B cell (primary cell): ENCODE measurements around the gene NYNRIN.

Experiments used
- EZH2 ChIP-seq: IDR thresholded peaks from 2 replicates; pipeline ENCODE4 v1.6.1; 2012; ENCODE audit warnings: borderline replicate concordance, low read depth, mild to moderate bottlenecking, moderate library complexity, low read length; ENCODE audit not compliant: insufficient read depth, poor library complexity, severe bottlenecking
- TF ChIP-seq, protein P1 (sequence below): fragments of 200-600 bp; IDR thresholded peaks from one replicate; pipeline ENCODE4 v1.8.0; 2022; ENCODE audit warnings: antibody characterized with exemption, mild to moderate bottlenecking

DNA sequence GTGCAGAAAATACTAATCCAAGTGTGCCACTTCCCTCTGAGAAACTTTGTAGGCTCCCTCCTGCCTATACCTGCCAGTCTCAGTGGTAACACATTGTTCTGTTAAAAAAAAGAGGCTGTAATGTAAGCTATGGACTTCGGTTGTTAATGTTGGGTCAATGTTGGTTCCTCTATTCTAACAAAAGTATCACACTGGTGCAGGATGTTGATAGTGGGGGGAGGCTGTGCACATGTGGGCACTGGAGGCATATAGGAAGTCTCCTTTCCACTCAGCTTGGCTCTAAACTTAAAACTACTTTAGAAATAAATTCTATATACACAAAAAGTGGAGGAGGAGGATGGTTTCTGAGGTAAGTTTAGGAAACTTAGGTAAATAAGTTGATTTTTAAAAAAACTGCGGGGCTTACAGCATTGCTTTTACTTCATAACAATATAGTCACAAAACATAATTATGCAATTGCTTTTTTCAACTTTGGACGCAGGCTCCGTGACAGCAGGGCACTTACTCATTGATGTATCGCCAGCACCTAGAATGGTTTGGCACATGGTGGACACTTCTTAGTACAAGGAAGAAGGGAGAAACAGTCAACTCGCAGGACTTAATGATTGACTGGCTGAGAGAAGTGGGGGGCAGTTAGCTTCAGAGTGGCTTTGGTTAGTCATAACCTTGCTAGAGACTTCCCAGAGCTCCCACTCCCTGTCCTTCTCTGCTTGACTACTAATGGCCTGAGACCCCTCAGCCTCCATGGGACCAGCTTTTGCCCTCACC is 7.9 kb upstream of the NYNRIN start:
- TF ChIP-seq, protein P1, sequence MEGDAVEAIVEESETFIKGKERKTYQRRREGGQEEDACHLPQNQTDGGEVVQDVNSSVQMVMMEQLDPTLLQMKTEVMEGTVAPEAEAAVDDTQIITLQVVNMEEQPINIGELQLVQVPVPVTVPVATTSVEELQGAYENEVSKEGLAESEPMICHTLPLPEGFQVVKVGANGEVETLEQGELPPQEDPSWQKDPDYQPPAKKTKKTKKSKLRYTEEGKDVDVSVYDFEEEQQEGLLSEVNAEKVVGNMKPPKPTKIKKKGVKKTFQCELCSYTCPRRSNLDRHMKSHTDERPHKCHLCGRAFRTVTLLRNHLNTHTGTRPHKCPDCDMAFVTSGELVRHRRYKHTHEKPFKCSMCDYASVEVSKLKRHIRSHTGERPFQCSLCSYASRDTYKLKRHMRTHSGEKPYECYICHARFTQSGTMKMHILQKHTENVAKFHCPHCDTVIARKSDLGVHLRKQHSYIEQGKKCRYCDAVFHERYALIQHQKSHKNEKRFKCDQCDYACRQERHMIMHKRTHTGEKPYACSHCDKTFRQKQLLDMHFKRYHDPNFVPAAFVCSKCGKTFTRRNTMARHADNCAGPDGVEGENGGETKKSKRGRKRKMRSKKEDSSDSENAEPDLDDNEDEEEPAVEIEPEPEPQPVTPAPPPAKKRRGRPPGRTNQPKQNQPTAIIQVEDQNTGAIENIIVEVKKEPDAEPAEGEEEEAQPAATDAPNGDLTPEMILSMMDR, result no peak
- no peak for TF ChIP-seq EZH2
